ENCODE data around the gene KIRREL3. TPM values are rescaled to one million over a fixed set of nuclear protein-coding genes. Genes with fewer than 3 reads are reported as not detected.

Gene KIRREL3
- total and polyA plus RNA-seq, 9 of the 15 experiments (the other 6 are each of a cell fraction or from before 2014, with no cell fraction given): 0.04 to 0.10 TPM; not detected in 7

DNA sequence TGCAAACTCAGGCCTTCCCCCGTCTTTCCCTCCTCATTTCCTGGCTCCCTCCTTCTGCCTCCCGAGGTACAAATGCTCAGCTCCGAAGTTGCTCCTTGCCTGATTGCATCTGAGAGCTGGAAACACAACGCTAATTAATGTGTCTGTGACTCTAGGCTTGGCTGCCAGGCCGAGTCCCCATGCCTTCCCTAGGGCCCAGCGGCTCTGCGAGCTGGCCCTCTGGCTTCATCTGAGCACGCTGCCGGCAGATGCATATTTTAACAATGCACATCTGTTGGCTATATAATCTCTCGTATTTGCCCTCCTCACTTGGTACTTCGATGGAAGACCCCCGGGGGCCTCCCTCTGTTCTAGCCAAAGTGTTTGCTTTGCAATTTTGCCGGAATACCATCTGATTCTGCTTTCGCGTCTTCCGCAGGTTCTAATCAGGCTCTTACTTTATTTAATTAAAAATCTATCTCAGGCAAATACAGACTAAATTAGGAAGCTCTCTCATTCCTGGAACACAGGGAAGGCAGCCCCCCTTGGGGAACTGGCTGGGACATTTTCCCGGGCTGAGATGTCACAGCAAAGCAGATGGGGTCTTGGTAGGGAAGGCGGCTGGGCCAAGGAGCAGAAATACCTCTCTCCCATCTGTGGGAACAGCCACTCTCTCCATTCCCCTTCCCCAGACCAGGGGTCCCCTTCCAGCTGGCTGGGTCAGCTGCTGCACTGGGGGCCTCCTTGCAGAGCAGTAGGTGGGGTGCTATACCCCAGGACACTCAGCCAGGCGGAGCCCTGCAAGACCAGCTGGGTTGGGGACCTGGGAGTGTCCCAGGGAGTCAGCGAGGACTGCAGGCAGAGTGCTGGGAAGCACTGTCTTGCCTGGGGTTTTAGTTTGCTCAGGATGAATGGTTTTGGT lies 482.2 kb downstream of the KIRREL3 start:
- FAIRE-seq (no peak), DNase-seq (ENCODE audit: extremely low read depth in 1 of 4, low spot score in 3 of 4) (no peak), ATAC-seq (no peak)
- Histone ChIP-seq H3K4me1 (replicated peaks in 1 of 2; ENCODE audit: control insufficient read depth in 2 of 2, insufficient read depth in 2 of 2, low read length in 2 of 2) (no peaks in the 10 kb centered on the region), H3K9me3 (replicated peaks; ENCODE audit: control insufficient read depth, insufficient read depth, low read depth, low read length) (no peaks in the 10 kb centered on the region), H3K9me1 (ENCODE audit: control insufficient read depth, insufficient read depth, low read length) (no peaks in the 10 kb centered on the region), H3K27ac (ENCODE audit: extremely low read depth, low read depth, low read length) (no peak overlapping the region), H4K20me1 (replicated peaks; ENCODE audit: control insufficient read depth, insufficient read depth, low read length) (no peaks in the 10 kb centered on the region), H3K36me3 (ENCODE audit: control insufficient read depth, insufficient read depth, low read length) (no peaks in the 10 kb centered on the region), H3K4me2 (ENCODE audit: insufficient read depth, low read length) (no peak overlapping the region), H3K27me3 (ENCODE audit: control insufficient read depth in 2 of 2, insufficient read depth in 2 of 2, low read length in 2 of 2) (peaks cover 22 to 81% of the 10 kb centered on the region in 2 experiments; a peak in 4 of 5 replicates), H3K79me2 (ENCODE audit: control insufficient read depth, insufficient read depth, low read length) (no peaks in the 10 kb centered on the region), H2AFZ (ENCODE audit: low read depth, low read length) (no peak overlapping the region), H3K4me3 (no peak overlapping the region), H3K9ac (ENCODE audit: insufficient read depth in 1 of 2, low read depth in 2 of 2, low read length in 2 of 2) (no peak overlapping the region)
- intact Hi-C loops (cut with micrococcal nuclease): no loop called here
- 1% methylated on average over 18 of the region's 20 CpGs for WGBS (ENCODE audit: insufficient coverage, low coverage, missing lambda C conversion rate)
- in situ Hi-C loops (cut with MboI): no loop called here
- no TSS peak for BruUV-seq (replicated peaks)
- ChIA-PET POLR2A (no interaction called here), CTCF (ENCODE audit: low intra/inter-chr PET ratio) (no interaction called here)
- no peak for TF ChIP-seq TOE1 (IDR thresholded peaks at IDR 0.05; ENCODE audit: borderline replicate concordance)
- no peak for TF ChIP-seq TOE1 (CRISPR knock-in tag; IDR thresholded peaks at IDR 0.05; ENCODE audit: borderline replicate concordance, low read depth)
- TF ChIP-seq, protein P1, sequence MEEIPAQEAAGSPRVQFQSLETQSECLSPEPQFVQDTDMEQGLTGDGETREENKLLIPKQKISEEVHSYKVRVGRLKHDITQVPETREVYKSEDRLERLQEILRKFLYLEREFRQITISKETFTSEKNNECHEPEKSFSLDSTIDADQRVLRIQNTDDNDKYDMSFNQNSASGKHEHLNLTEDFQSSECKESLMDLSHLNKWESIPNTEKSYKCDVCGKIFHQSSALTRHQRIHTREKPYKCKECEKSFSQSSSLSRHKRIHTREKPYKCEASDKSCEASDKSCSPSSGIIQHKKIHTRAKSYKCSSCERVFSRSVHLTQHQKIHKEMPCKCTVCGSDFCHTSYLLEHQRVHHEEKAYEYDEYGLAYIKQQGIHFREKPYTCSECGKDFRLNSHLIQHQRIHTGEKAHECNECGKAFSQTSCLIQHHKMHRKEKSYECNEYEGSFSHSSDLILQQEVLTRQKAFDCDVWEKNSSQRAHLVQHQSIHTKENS (CRISPR knock-in tag; IDR thresholded peaks at IDR 0.05): no peak
- TF ChIP-seq HDAC2 (IDR thresholded peaks at IDR 0.05): no peak
- no peak for TF ChIP-seq ZZZ3 (IDR thresholded peaks at IDR 0.05)
- TF ChIP-seq, protein P2, sequence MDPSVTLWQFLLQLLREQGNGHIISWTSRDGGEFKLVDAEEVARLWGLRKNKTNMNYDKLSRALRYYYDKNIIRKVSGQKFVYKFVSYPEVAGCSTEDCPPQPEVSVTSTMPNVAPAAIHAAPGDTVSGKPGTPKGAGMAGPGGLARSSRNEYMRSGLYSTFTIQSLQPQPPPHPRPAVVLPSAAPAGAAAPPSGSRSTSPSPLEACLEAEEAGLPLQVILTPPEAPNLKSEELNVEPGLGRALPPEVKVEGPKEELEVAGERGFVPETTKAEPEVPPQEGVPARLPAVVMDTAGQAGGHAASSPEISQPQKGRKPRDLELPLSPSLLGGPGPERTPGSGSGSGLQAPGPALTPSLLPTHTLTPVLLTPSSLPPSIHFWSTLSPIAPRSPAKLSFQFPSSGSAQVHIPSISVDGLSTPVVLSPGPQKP (CRISPR knock-in tag; IDR thresholded peaks at IDR 0.05): no peak
- no peak for TF ChIP-seq CBX5 (IDR thresholded peaks at IDR 0.05; ENCODE audit: borderline replicate concordance, low read depth)
- TF ChIP-seq POLR3A (IDR thresholded peaks at IDR 0.05; ENCODE audit: borderline replicate concordance, extremely low read depth, insufficient read depth, insufficient read length): no peak
- TF ChIP-seq MYBL2 (IDR thresholded peaks at IDR 0.05; ENCODE audit: low read depth): no peak
- no peak for TF ChIP-seq MYBL2 (CRISPR knock-in tag; IDR thresholded peaks at IDR 0.05; ENCODE audit: borderline replicate concordance)
- TF ChIP-seq, protein P3, sequence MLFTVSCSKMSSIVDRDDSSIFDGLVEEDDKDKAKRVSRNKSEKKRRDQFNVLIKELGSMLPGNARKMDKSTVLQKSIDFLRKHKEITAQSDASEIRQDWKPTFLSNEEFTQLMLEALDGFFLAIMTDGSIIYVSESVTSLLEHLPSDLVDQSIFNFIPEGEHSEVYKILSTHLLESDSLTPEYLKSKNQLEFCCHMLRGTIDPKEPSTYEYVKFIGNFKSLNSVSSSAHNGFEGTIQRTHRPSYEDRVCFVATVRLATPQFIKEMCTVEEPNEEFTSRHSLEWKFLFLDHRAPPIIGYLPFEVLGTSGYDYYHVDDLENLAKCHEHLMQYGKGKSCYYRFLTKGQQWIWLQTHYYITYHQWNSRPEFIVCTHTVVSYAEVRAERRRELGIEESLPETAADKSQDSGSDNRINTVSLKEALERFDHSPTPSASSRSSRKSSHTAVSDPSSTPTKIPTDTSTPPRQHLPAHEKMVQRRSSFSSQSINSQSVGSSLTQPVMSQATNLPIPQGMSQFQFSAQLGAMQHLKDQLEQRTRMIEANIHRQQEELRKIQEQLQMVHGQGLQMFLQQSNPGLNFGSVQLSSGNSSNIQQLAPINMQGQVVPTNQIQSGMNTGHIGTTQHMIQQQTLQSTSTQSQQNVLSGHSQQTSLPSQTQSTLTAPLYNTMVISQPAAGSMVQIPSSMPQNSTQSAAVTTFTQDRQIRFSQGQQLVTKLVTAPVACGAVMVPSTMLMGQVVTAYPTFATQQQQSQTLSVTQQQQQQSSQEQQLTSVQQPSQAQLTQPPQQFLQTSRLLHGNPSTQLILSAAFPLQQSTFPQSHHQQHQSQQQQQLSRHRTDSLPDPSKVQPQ (CRISPR knock-in tag; IDR thresholded peaks at IDR 0.05; ENCODE audit: borderline replicate concordance): no peak
- TF ChIP-seq, protein P4, sequence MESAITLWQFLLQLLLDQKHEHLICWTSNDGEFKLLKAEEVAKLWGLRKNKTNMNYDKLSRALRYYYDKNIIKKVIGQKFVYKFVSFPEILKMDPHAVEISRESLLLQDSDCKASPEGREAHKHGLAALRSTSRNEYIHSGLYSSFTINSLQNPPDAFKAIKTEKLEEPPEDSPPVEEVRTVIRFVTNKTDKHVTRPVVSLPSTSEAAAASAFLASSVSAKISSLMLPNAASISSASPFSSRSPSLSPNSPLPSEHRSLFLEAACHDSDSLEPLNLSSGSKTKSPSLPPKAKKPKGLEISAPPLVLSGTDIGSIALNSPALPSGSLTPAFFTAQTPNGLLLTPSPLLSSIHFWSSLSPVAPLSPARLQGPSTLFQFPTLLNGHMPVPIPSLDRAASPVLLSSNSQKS (CRISPR knock-in tag; IDR thresholded peaks at IDR 0.05): no peak
- TF ChIP-seq BRD4 (IDR thresholded peaks at IDR 0.05): no peak
- TF ChIP-seq, protein P5, sequence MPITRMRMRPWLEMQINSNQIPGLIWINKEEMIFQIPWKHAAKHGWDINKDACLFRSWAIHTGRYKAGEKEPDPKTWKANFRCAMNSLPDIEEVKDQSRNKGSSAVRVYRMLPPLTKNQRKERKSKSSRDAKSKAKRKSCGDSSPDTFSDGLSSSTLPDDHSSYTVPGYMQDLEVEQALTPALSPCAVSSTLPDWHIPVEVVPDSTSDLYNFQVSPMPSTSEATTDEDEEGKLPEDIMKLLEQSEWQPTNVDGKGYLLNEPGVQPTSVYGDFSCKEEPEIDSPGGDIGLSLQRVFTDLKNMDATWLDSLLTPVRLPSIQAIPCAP (CRISPR knock-in tag; IDR thresholded peaks at IDR 0.05; ENCODE audit: borderline replicate concordance): no peak

Measured in K562 (cell line).